ENCODE measurements around the gene BPIFA2. TPM values are rescaled to one million over a fixed set of nuclear protein-coding genes. Genes with fewer than 3 reads are reported as not detected.

Gene BPIFA2
- 0.07 TPM in 1 of 2 replicates, not detected in the other for total RNA-seq

GRCh38 chr20:33167859-33168258 lies at the start of gene BPIFA2:
Gene BPIFA2, plus strand, starts transcription at chr20:33168159. Its CDS starts 987 bp downstream, at chr20:33169146.

GRCh38 chr20:33217052-33217451 lies 49.1 kb downstream of the BPIFA2 start, which contains the start of gene BPIFA3:
Gene BPIFA3, plus strand, starts transcription at chr20:33217352. Its CDS starts 185 bp downstream, at chr20:33217537.

Other genes with a start within 250 kb of the BPIFA2 start
- gene SUN5, start 163.7 kb upstream of the BPIFA2 start, total RNA-seq, result not detected in 2 replicates
- not detected in 2 replicates for gene BPIFB2, start 160.5 kb upstream of the BPIFA2 start, total RNA-seq
- not detected in 2 replicates for gene BPIFB6, start 136.5 kb upstream of the BPIFA2 start, total RNA-seq
- not detected in 2 replicates for gene BPIFB3, start 114.3 kb upstream of the BPIFA2 start, total RNA-seq
- gene BPIFB4, start 88.5 kb upstream of the BPIFA2 start, total RNA-seq, result not detected in 2 replicates
- not detected in 2 replicates for gene BPIFA3, start 49.2 kb downstream of the BPIFA2 start, total RNA-seq
- gene BPIFA1, start 67.8 kb downstream of the BPIFA2 start, total RNA-seq, result 24.0 TPM in 1 of 2 replicates, not detected in the other
- gene BPIFB1, start 115.1 kb downstream of the BPIFA2 start, total RNA-seq, result 3.3 TPM in 1 of 2 replicates, not detected in the other
- 22.4 and 29.4 TPM in 2 replicates for gene CDK5RAP1, start 233.4 kb downstream of the BPIFA2 start, total RNA-seq

Measured in nasal cavity respiratory epithelium epithelial cell of viscerocranial mucosa (primary cell).